ENCODE data around the gene ELP1.

- no peak for TF ChIP-seq CTCF (IDR thresholded peaks at IDR 0.05)
- TF ChIP-seq EP300 (IDR thresholded peaks at IDR 0.05), result peak in 1 of 2 donors; percentile 28
Observed at GRCh38 chr9:108844391-108844790, 89.5 kb downstream of the ELP1 start.
